Right cardiac atrium (tissue), 5 donors: ENCODE measurements around the gene AADACL4. TPM values are rescaled to one million over a fixed set of nuclear protein-coding genes. Genes with fewer than 3 reads are reported as not detected.
"Not testable (repeated sequence)": the region's sequence is repeated elsewhere in the genome, so short reads cannot be mapped to it uniquely, and the experiment has no call there.

Source experiments
- ATAC-seq, 2 donors: fragments of 200-7000 bp; cut with Tn5 transposase; one replicate each; pipeline versions ENCODE4 v1.8.0 to v1.9.1; 2020; ENCODE audit warnings: moderate library complexity in 2 of 2, mild to moderate bottlenecking in 1 of 2
- DNase-seq, 3 donors: peaks; one replicate each; pipeline ENCODE4 v3.0.0-alpha.2; 2020
- H3K27ac ChIP-seq: one replicate; pipeline ENCODE4 v1.5.1; 2013; ENCODE audit warnings: mild to moderate bottlenecking, low read length, control low read depth, moderate library complexity
- H3K27me3 ChIP-seq: one replicate; pipeline ENCODE4 v1.6.1; 2013; ENCODE audit not compliant: control insufficient read depth, insufficient read depth
- H3K4me1 ChIP-seq: one replicate; pipeline ENCODE4 v1.6.1; 2013; ENCODE audit warnings: low read length; ENCODE audit not compliant: control insufficient read depth, insufficient read depth
- H3K4me3 ChIP-seq: one replicate; pipeline ENCODE4 v1.5.1; 2013; ENCODE audit warnings: low read length, control low read depth
- H3K9me3 ChIP-seq: one replicate; pipeline ENCODE4 v1.6.1; 2013; ENCODE audit warnings: low read length; ENCODE audit not compliant: control insufficient read depth
- WGBS: extraction: QIAGEN DNeasy Blood & Tissue Kit; methylation state at CpG from one replicate; pipeline ENCODE4 v1.1.7; 2013; 5-methylcytosine and 5-hydroxymethylcytosine counted together
- intact Hi-C, 4 donors: fragments of 100-400 bp; cut with DNase I; formaldehyde crosslinking; loops; one replicate each; pipeline versions ENCODE4 v1.11.0 to v1.14.0; 2022 to 2023
- polyA plus RNA-seq: library from polyadenylated mRNA; stranded (reverse); fragments of 200-250 nt; gene quantifications from one replicate; pipeline ENCODE4 v1.2.3, GENCODE V29; 2013
- total RNA-seq, 4 donors: library from RNA; stranded (reverse); fragmentation: NEBNext Ultra II Directional; extraction: Animal tissue kit (Norgen Biotek cat#: 25700); gene quantifications; one replicate each; pipeline ENCODE4 v1.2.1, GENCODE V29; 2021
- donor health status: healthy with polysubstance abuse.
- donor health status: DM: no; HTN: yes; CAD: no.
- donor health status: DM: no; HTN: no; CAD: no.
- donor health status: DM: no; HTN: yes; CAD: no; lungs with severe emphysema.
- donor health status: DM: yes; HTN: yes; CAD: no.

AADACL4 gene
- total and polyA plus RNA-seq, 5 donors, result not detected

DNA sequence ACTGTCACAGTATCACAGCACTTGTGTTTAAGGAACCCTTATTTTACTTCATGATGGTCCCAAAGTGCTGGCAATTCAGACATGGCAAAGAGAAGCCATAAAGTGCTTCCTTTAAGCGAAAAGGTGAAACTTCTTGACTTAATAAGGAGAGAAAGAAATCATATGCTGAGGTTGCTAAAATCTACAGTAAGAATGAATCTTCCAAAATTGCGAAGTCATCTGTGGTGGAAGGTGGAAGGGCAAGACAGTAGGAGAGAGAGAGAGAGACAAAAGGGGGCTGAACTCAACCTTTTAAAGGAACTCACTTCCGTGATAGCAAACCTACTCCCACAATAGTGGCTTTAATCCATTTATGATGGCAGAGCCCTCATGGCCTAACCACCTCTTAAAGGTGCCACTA is 52.8 kb downstream of the AADACL4 start:
- ATAC-seq, result no peak
- Histone ChIP-seq H3K27me3 (no peaks in the 10 kb centered on the region), H3K27ac (no peak overlapping the region), H3K9me3 (no peaks in the 10 kb centered on the region), H3K4me3 (no peak overlapping the region), H3K4me1 (no peaks in the 10 kb centered on the region)
- intact Hi-C loops, result no loop called here
- WGBS, result 82% methylated on average over 3 of the region's 3 CpGs
- DNase-seq, result no peak

DNA sequence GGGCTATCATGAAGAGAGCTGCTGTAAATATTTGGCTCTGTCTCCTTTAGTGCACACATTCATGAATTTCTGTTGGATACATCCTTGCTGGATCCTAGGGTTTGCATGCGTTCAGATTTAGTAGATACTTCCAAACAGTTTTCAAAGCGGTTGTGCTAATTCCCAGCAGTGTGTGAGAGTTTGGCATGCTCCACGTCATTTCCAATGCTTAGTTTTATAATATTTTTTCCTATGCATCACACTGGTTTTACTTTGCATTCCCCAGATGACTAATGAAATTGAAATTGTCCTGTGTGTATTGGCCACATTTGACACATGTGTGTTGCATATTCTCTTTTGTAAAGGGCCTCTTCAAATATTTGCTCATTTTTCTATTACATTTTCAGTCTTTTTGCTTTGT is 53.5 kb downstream of the AADACL4 start:
- H3K4me1 ChIP-seq, result no peaks in the 10 kb centered on the region
- intact Hi-C loops, result no loop called here
- no peaks in the 10 kb centered on the region for H3K27me3 ChIP-seq
- H3K27ac ChIP-seq, result no peak overlapping the region
- DNase-seq, result no peak
- H3K9me3 ChIP-seq, result no peaks in the 10 kb centered on the region
- no peak overlapping the region for H3K4me3 ChIP-seq
- no peak for ATAC-seq
- 83% methylated on average over 3 of the region's 3 CpGs for WGBS

DNA sequence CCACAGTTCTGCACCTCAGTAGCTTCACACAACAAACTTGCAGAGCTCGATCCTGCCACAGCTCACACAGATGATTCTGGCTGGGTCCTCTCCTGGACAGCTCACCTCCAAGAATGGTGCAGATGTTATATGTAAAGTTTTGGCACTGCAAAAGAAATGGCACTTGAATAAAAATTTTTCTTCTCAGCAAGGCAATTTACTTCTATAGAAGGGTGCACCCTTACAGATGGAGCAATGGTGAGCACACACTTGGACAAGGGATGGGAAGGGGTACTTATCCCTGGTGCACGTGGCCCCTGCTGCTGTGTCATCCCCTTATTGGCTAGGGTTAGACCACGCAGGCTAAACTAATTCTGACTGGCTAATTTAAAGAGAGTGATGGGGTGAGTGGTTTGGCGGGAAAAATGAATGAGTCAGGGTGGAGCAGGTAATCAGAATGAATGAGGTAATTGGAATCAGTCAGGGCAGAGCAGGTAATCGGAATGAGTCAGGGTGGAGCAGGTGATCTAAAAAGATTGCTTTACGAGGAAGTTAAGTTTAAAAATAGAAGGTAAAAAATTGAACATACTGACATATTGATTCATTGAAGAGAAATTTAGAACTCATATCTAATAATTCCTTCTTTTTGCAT is 60.1 kb downstream of the AADACL4 start:
- Histone ChIP-seq H3K4me1 (no peaks in the 10 kb centered on the region), H3K27ac (no peak overlapping the region), H3K9me3 (no peaks in the 10 kb centered on the region), H3K27me3 (no peaks in the 10 kb centered on the region), H3K4me3 (no peak overlapping the region)
- intact Hi-C loops, result no loop called here
- DNase-seq (no peak), ATAC-seq (no peak)
- 70% methylated on average over 6 of the region's 6 CpGs for WGBS

DNA sequence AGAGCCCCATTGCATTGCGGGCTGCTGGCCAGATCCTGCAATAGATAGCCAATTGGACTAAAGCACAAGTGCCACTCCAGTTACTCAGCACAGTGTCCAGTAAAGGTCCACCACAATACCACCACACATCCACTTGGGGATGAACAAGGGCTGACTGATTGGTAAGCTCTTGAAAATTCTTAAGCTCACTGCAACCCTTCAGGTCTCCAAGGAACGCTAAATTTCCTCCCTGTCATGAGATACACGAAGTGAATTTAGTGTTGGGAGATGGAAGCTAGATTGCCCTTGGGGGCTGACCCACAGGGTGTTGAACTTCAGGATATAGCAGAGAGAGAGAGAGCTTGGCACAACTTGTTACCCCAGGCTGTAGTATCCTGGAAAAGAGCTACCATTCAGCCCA is 62.2 kb downstream of the AADACL4 start:
- Histone ChIP-seq H3K4me3 (no peak overlapping the region), H3K9me3 (no peaks in the 10 kb centered on the region), H3K27ac (no peak overlapping the region), H3K4me1 (no peaks in the 10 kb centered on the region), H3K27me3 (no peaks in the 10 kb centered on the region)
- intact Hi-C loops, result no loop called here
- ATAC-seq, result no peak
- WGBS, result 75% methylated on average over 3 of the region's 3 CpGs
- no peak for DNase-seq

DNA sequence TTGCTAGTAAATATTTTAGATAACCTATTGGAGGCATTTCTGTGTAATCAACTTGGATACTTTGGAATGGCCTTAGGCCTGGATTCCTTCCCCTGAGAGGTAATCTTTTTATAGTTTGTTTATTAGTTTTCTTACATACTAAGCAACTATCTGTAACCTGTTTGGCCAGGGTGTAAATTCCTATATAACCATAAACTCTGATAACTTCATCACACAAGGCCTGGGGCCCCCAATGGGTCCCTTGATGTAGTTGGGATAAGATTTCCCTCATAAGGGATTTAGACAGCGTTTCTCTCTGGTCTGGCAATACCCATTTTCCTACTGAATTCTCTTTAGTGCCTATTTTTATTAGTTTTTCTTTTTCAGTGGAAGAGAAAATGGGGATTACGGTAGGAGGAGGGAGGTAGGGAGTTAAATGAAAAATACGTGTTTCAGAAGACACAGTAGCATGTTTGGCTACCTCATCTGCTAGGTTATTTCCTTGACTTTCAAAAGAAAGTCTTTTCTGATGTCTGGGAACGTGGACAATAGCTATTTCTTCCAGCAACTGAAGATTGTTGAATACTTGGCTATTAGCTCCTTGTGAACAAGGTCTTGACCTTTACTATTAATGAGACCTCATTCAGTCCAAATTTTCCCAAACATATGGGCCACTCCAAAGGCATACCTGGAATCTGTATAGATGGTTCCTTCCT is 64.7 kb downstream of the AADACL4 start:
- intact Hi-C loops, result no loop called here
- Histone ChIP-seq H3K4me1 (no peaks in the 10 kb centered on the region), H3K27ac (no peak overlapping the region), H3K4me3 (no peak overlapping the region), H3K9me3 (no peaks in the 10 kb centered on the region), H3K27me3 (no peaks in the 10 kb centered on the region)
- WGBS, result 69% methylated on average over 4 of the region's 4 CpGs
- ATAC-seq (no peak), DNase-seq (no peak)

DNA sequence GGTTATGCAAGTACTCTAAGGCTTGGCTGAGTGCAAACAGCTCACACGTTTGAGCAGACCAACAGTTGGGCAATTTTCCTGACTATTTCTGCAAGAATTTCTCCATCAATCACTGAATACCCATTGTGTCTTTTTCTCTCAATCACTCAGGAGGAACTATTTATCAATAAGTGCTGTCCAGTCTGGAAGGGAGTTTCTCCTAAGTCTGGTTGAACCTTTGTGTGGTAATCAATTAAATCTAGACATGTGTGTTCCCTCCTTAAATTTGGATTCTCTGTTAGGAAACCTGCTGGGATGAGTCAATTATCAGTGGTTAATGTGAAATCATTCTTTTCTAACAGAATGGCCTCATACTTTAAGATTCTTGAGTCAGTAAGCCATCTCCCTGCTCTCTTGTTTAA is 65.2 kb downstream of the AADACL4 start:
- Histone ChIP-seq H3K4me1 (no peaks in the 10 kb centered on the region), H3K27me3 (no peaks in the 10 kb centered on the region), H3K27ac (no peak overlapping the region), H3K9me3 (no peaks in the 10 kb centered on the region), H3K4me3 (no peak overlapping the region)
- DNase-seq (no peak), ATAC-seq (no peak)
- WGBS, result 24% methylated on average over 1 of the region's 1 CpG
- intact Hi-C loops, result no loop called here

DNA sequence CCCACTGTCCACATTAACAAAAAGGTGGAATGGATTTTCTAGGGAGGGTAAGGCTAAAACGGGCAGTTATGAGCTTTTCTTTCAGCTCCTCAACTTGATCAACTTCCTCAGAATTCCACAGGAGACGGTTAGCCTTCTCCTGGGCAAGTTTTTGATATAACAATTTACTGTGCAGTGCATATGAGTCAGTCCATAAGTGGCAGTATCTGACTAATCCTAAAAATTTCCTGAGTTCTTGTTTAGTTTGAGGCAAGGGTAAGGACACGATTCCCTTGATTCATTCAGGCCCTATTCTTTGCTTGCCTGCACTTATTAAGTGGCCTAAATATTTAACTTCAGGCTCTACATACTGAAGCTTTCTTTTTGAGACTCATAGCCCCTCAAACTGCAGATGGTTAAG is 65.8 kb downstream of the AADACL4 start:
- no peaks in the 10 kb centered on the region for H3K9me3 ChIP-seq
- ATAC-seq, result no peak
- intact Hi-C loops, result no loop called here
- no peak overlapping the region for H3K27ac ChIP-seq
- no peak for DNase-seq
- no peaks in the 10 kb centered on the region for H3K4me1 ChIP-seq
- 69% methylated on average over 3 of the region's 3 CpGs for WGBS
- H3K27me3 ChIP-seq, result no peaks in the 10 kb centered on the region
- no peak overlapping the region for H3K4me3 ChIP-seq

DNA sequence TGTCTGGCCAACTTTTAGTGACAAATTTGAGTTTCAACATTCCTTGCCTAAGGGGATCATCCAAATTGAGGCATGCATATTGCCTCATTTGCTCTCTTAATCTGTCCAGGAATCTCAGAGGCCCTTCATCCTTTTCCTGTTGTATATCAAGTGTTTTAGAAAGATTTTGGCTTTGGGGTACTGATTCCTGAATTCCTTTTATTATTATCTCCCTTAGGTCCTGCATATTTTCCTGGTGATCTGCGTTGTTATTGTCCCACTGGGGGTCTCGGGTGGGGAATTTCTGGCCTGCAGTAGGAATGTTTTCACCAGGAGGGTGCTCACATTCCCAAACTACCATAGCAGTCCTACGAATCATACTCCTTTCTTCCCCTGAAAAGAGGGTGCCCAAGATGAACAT is 67.7 kb downstream of the AADACL4 start:
- Histone ChIP-seq H3K9me3 (no peaks in the 10 kb centered on the region), H3K4me3 (no peak overlapping the region), H3K27ac (no peak overlapping the region), H3K27me3 (no peaks in the 10 kb centered on the region), H3K4me1 (no peaks in the 10 kb centered on the region)
- intact Hi-C loops, result no loop called here
- DNase-seq (no peak), ATAC-seq (no peak)
- 51% methylated on average over 3 of the region's 3 CpGs for WGBS

DNA sequence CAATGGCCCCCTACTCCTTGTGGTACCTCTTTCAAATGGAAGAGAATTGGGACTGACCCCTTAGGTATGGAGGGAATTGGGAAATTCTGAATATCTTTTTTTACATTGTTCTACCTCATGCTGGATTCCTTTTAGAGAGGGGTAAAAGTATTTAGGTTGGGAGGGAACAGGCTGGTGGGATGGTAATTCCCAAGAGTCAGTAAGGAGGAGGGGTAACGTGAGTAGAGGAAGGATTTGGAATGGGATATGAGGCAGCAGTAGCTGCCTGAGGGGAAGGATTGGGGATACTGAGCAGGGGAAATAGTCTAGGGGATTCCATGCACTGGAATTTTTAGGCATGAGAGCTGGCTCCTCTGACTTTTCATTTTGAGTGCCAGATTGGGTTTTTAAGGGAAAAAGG is 68.2 kb downstream of the AADACL4 start:
- Histone ChIP-seq H3K27me3 (no peaks in the 10 kb centered on the region), H3K9me3 (no peaks in the 10 kb centered on the region), H3K4me1 (no peaks in the 10 kb centered on the region), H3K27ac (no peak overlapping the region), H3K4me3 (no peak overlapping the region)
- intact Hi-C loops, result no loop called here
- WGBS, result 50% methylated on average over 1 of the region's 1 CpG
- DNase-seq, result no peak
- no peak for ATAC-seq

DNA sequence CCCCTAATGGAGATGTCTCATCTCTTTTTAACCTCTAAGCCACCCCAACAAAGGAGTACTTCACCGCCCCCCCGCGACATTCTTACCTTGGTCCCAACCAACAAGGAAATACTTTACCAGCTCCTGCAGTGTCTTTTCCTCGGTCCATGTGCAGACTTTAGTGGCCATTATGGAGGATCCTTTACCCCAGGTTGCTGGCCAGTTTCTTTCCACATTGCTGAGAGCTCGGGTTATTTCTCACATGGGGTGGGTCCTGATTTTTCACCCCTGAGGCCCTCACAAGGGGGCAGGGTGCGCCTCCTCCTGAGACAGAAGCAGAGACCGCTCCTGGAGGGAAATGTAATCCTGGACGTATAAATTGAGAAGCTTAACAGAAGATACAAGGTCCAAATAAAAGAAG is 69.0 kb downstream of the AADACL4 start:
- intact Hi-C loops, result no loop called here
- no peaks in the 10 kb centered on the region for H3K27me3 ChIP-seq
- H3K4me3 ChIP-seq, result no peak overlapping the region
- 84% methylated on average over 8 of the region's 8 CpGs for WGBS
- no peaks in the 10 kb centered on the region for H3K4me1 ChIP-seq
- H3K9me3 ChIP-seq, result no peaks in the 10 kb centered on the region
- H3K27ac ChIP-seq, result no peak overlapping the region
- no peak for ATAC-seq
- DNase-seq, result no peak

DNA sequence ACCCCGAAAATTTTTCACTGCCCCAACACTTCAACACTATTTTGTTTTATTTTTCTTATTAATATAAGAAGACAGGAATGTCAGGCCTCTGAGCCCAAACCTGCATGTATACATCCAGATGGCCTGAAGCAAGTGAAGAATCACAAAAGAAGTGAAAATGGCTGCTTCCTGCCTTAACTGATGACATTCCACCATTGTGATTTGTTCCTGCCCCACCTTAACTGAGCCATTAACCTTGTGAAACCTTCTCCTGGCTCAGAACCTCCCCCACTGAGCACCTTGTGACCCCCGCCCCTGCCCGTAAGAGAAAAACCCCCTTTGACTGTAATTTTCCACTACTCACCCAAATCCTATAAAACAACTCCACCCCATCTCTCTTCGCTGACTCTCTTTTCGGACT is 69.8 kb downstream of the AADACL4 start:
- DNase-seq, intact Hi-C loops, H3K9me3 ChIP-seq, ATAC-seq, H3K4me3 ChIP-seq, H3K27ac ChIP-seq, H3K27me3 ChIP-seq, H3K4me1 ChIP-seq: not testable (repeated sequence)
- WGBS, result 86% methylated on average over 5 of the region's 5 CpGs
